AG04450 (cell line): ENCODE results near the gene SUCLA2. TPM values are rescaled to one million over a fixed set of nuclear protein-coding genes. Genes with fewer than 3 reads are reported as not detected.

Experiments
- CTCF ChIA-PET: fragments of 300-600, 350-600 bp; formaldehyde crosslinking; extraction: SDS; loops from one replicate; lab custom pipeline; 2022; ENCODE audit warnings: antibody characterized with exemption, inconsistent platforms; lab: Charles Lee
- POLR2A ChIA-PET: fragments of 350-600 bp; formaldehyde crosslinking; extraction: SDS; loops from one replicate; lab custom pipeline; 2021; ENCODE audit warnings: antibody characterized with exemption, inconsistent platforms; lab: Yijun Ruan, JAX
- DNase-seq: peaks from one replicate; pipeline ENCODE4 v3.0.0-alpha.2; 2011; ENCODE audit warnings: low read depth, low spot score
- H3K27ac ChIP-seq: one replicate; pipeline ENCODE4 v1.5.1; 2012; ENCODE audit warnings: low read depth, low read length, control low read depth
- H3K27me3 ChIP-seq: one replicate; pipeline ENCODE4 v1.6.0; 2012; ENCODE audit warnings: low read length; ENCODE audit not compliant: control insufficient read depth, insufficient read depth
- H3K4me3 ChIP-seq: 2 replicates; pipeline ENCODE4 v1.5.1; 2011; ENCODE audit warnings: mild to moderate bottlenecking, low read depth, low read length, control low read depth
- H3K9me3 ChIP-seq: 2 replicates; pipeline ENCODE4 v1.5.1; 2012; ENCODE audit warnings: low read length; ENCODE audit not compliant: control insufficient read depth, insufficient read depth
- polyA plus RNA-seq: library from polyadenylated mRNA; depleted of rRNA; stranded (reverse); fragments of >200 nt; gene quantifications from 2 replicates; pipeline ENCODE4 v1.2.3, GENCODE V29; 2011
- TF ChIP-seq, protein P1 (sequence below): IDR thresholded peaks from 2 replicates; pipeline ENCODE4 v1.5.1; 2011; ENCODE audit warnings: low read depth, low read length, control low read depth, inconsistent platforms

SUCLA2 gene
- polyA plus RNA-seq, 1 experiment: 63.5 TPM

- POLR2A ChIA-PET: interaction anchor here (0.9 to 1.0 kb wide), 2 partner anchors 37 to 71 kb away, joined by 3 to 5 read pairs; partner anchors contain the start of gene NUDT15
- TF ChIP-seq, protein P1, sequence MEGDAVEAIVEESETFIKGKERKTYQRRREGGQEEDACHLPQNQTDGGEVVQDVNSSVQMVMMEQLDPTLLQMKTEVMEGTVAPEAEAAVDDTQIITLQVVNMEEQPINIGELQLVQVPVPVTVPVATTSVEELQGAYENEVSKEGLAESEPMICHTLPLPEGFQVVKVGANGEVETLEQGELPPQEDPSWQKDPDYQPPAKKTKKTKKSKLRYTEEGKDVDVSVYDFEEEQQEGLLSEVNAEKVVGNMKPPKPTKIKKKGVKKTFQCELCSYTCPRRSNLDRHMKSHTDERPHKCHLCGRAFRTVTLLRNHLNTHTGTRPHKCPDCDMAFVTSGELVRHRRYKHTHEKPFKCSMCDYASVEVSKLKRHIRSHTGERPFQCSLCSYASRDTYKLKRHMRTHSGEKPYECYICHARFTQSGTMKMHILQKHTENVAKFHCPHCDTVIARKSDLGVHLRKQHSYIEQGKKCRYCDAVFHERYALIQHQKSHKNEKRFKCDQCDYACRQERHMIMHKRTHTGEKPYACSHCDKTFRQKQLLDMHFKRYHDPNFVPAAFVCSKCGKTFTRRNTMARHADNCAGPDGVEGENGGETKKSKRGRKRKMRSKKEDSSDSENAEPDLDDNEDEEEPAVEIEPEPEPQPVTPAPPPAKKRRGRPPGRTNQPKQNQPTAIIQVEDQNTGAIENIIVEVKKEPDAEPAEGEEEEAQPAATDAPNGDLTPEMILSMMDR: no peak
- DNase-seq: no peak
- Histone ChIP-seq H3K27me3 (no peaks in the 10 kb centered on the region), H3K9me3 (peaks cover 3% of the 10 kb centered on the region; the same call in 1 of the 2 replicates), H3K27ac (peak overlapping the region; percentile 31), H3K4me3 (peak overlapping the region; percentile 100)
- CTCF ChIA-PET: interaction anchor here (0.9 kb wide), 1 partner anchor 37 kb away, joined by 4 read pairs; the partner anchor contains the start of gene NUDT15
These were observed 437 bp downstream of the SUCLA2 start for GRCh38 chr13:48000559-48001113.

DNA sequence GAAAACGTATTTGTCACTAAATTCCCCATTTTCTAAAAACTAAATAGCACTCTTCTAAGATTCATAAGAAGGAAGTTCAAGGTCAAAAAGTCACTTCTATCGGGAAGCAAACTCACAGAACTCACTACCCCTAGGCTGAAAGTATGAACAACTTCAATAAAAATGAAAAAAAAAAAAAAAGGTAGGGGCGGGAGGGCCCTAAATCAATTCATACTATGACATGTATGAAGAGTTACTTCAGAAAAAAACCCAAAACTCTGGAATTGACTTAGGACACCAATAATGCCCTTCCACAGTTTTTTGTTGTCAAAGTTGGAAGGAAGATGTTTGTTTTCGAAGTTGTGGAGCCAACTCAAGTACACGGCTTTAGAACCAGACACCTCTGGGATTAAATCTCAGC is 1.1 kb downstream of the SUCLA2 start:
- Histone ChIP-seq H3K9me3 (peaks cover 3% of the 10 kb centered on the region; the same call in 1 of the 2 replicates), H3K27ac (no peak overlapping the region), H3K27me3 (no peaks in the 10 kb centered on the region), H3K4me3 (peak overlapping the region; percentile 100)
- DNase-seq: no peak
- ChIA-PET POLR2A (interaction anchor here (0.5 to 0.8 kb wide), 3 partner anchors 9 to 97 kb away, joined by 3 to 5 read pairs (median 3); partner anchors contain the start of gene NUDT15), CTCF (no interaction called here)
- TF ChIP-seq, protein P1: no peak

- Histone ChIP-seq H3K9me3 (peaks cover 3% of the 10 kb centered on the region; the same call in 1 of the 2 replicates), H3K27me3 (no peaks in the 10 kb centered on the region), H3K27ac (no peak overlapping the region), H3K4me3 (no peak overlapping the region)
- ChIA-PET CTCF (interaction anchor here (0.7 kb wide), 1 partner anchor 717 kb away, joined by 4 read pairs; no protein-coding TSS in a partner anchor), POLR2A (no interaction called here)
- TF ChIP-seq, protein P1: no peak
- DNase-seq: no peak
These were observed 3.7 kb downstream of the SUCLA2 start for GRCh38 chr13:47997384-47997783.

DNA sequence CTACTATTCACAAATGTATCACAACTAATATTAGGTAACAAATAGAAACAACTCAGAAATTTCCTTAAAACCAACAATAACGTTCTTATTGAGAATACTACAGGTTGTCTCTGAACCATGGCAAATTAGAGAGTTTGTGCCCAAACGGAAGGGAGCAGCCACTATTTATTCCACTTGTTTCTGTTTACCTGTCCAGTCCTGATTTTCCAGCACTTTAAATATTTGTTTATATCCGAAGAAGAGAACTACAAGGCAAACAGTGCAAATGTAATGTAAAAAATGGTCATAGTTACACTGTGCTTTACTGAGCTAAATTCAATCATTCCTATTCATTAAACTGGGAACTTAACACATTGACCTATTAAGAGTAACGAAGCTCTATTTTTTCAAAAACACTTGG is 9.2 kb downstream of the SUCLA2 start:
- POLR2A ChIA-PET: interaction anchor here (0.6 kb wide), 1 partner anchor 8 kb away, joined by 3 read pairs; no protein-coding TSS in a partner anchor
- TF ChIP-seq, protein P1: no peak
- H3K4me3 ChIP-seq: no peak overlapping the region

GRCh38 chr13:47990920-47991466 is 10.1 kb downstream of the SUCLA2 start:
- ChIA-PET CTCF (no interaction called here), POLR2A (interaction anchor here (0.6 kb wide), 1 partner anchor 9 kb away, joined by 3 read pairs; no protein-coding TSS in a partner anchor)

More for the DNA sequence above, 9.2 kb downstream of the SUCLA2 start:
- Histone ChIP-seq H3K27ac (no peak overlapping the region), H3K9me3 (no peaks in the 10 kb centered on the region), H3K27me3 (no peaks in the 10 kb centered on the region)
- CTCF ChIA-PET: interaction anchor here (0.7 kb wide), 1 partner anchor 589 kb away, joined by 4 read pairs; no protein-coding TSS in a partner anchor
- no peak for DNase-seq

More at GRCh38 chr13:47990920-47991466, 10.1 kb downstream of the SUCLA2 start:
- Histone ChIP-seq H3K27ac (no peak overlapping the region), H3K9me3 (no peaks in the 10 kb centered on the region), H3K4me3 (no peak overlapping the region), H3K27me3 (no peaks in the 10 kb centered on the region)
- no peak for DNase-seq
- TF ChIP-seq, protein P1: no peak
